Measurements from ENCODE around the gene PCNT. TPM values are rescaled to one million over a fixed set of nuclear protein-coding genes. Genes with fewer than 3 reads are reported as not detected.
"Not testable (repeated sequence)": the region's sequence is repeated elsewhere in the genome, so short reads cannot be mapped to it uniquely, and the experiment has no call there.

PCNT gene
- total and polyA plus RNA-seq, 2 donors (not counting 1 experiment from before 2014, with no cell fraction given), result 20.3 to 58.1 TPM

DNA sequence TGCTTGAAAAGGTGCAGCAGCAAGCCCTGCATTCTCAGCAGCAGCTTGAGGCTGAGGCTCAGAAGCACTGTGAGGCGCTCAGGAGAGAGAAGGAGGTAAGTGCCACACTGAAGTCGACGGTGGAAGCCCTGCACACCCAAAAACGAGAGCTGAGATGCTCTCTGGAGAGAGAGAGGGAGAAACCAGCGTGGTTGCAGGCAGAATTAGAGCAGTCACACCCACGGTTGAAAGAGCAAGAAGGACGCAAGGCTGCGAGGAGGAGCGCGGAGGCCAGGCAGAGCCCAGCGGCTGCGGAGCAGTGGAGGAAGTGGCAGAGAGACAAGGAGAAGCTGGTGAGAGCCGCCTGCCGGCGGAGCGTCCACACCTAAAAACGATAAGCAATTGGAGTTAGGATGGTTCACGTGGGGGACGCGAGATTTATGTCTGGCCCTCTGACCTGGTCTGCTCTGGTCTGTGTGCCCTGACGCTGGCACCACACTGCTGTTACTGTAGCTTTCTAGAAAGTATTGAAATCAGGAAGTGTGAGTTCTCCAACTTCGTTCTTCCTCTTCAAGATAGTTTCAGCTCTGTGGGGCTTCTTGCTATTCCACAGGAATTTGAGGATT is 108.0 kb downstream of the PCNT start:
- Histone ChIP-seq H3K27me3 (replicated peaks in 1 of 4; ENCODE audit: control extremely low read depth in 1 of 4, control insufficient read depth in 3 of 4, insufficient read depth in 4 of 4, low read length in 3 of 4) (no peaks in the 10 kb centered on the region), H3K36me3 (replicated peaks in 1 of 2; ENCODE audit: control extremely low read depth in 1 of 2, control insufficient read depth in 1 of 2, extremely low read depth in 1 of 2, insufficient read depth in 2 of 2, low read length in 1 of 2) (peaks cover 0 to 56% of the 10 kb centered on the region in 2 experiments), H3K4me3 (ENCODE audit: control extremely low read depth in 1 of 5, extremely low read depth in 1 of 5, insufficient read depth in 1 of 5, low read depth in 2 of 5, low read length in 4 of 5) (no peak overlapping the region), H3K4me1 (ENCODE audit: control insufficient read depth in 2 of 2, insufficient read depth in 2 of 2, low read length in 2 of 2) (no peaks in the 10 kb centered on the region), H2AFZ (ENCODE audit: insufficient read depth, low read depth, low read length, poor library complexity, severe bottlenecking) (no peak overlapping the region), H4K20me1 (ENCODE audit: control insufficient read depth, insufficient read depth, low read length, poor library complexity, severe bottlenecking) (no peaks in the 10 kb centered on the region), H3K27ac (ENCODE audit: low read length in 2 of 2) (no peak overlapping the region), H3K79me2 (ENCODE audit: control insufficient read depth, insufficient read depth, low read length) (no peaks in the 10 kb centered on the region), H3K9me3 (ENCODE audit: control extremely low read depth in 1 of 3, control insufficient read depth in 2 of 3, insufficient read depth in 1 of 3, low read length in 2 of 3) (no peaks in the 10 kb centered on the region), H3K9ac (ENCODE audit: low read length) (no peak overlapping the region), H3K4me2 (replicated peaks; ENCODE audit: low read depth, low read length, poor library complexity, severe bottlenecking) (no peak overlapping the region)
- Mint-ChIP-seq H3K27ac (no peak overlapping the region), H3K9me3 (ENCODE audit: insufficient read depth) (no peaks in the 10 kb centered on the region), H3K27me3 (no peaks in the 10 kb centered on the region), H3K4me1 (peaks cover under 1% of the 10 kb centered on the region), H3K4me3 (no peak overlapping the region)
- DNase-seq (no peak), ATAC-seq (ENCODE audit: low read depth) (no peak)
- ChIA-PET POLR2A (no interaction called here), CTCF (no interaction called here)
- TF ChIP-seq, protein P1, sequence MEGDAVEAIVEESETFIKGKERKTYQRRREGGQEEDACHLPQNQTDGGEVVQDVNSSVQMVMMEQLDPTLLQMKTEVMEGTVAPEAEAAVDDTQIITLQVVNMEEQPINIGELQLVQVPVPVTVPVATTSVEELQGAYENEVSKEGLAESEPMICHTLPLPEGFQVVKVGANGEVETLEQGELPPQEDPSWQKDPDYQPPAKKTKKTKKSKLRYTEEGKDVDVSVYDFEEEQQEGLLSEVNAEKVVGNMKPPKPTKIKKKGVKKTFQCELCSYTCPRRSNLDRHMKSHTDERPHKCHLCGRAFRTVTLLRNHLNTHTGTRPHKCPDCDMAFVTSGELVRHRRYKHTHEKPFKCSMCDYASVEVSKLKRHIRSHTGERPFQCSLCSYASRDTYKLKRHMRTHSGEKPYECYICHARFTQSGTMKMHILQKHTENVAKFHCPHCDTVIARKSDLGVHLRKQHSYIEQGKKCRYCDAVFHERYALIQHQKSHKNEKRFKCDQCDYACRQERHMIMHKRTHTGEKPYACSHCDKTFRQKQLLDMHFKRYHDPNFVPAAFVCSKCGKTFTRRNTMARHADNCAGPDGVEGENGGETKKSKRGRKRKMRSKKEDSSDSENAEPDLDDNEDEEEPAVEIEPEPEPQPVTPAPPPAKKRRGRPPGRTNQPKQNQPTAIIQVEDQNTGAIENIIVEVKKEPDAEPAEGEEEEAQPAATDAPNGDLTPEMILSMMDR (IDR thresholded peaks at IDR 0.05), result no peak
- no peak for TF ChIP-seq EZH2 (IDR thresholded peaks at IDR 0.05; ENCODE audit: borderline replicate concordance, insufficient read depth, low read depth, low read length, poor library complexity, severe bottlenecking)
- intact Hi-C loops (cut with micrococcal nuclease), result no loop called here
- 85% methylated on average over 21 of the region's 22 CpGs for WGBS (ENCODE audit: insufficient coverage)

DNA sequence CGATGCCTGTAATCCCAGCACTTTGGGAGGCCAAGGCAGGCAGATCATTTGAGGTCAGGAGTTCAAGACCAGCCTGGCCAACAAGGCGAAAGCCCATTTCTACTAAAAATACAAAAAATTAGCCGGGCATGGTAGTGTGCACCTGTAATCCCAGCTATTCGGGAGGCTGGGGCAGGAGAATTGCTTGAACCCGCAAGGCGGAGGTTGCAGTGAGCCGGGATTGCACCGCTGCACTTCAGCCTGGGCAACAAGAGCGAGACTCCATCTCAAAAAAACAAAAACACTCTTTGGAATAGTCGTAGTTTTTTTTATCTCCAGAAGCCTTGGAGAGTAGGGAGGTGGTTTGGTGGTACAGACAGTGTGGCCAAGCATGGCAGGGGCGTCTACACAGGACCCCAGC is 109.2 kb downstream of the PCNT start:
- H3K4me1 Mint-ChIP-seq; H3K27ac ChIP-seq (ENCODE audit: low read length in 2 of 2); intact Hi-C loops (cut with micrococcal nuclease); H3K27me3 Mint-ChIP-seq; H3K4me1 ChIP-seq (ENCODE audit: control insufficient read depth in 2 of 2, insufficient read depth in 2 of 2, low read length in 2 of 2); H3K9me3 ChIP-seq (ENCODE audit: control extremely low read depth in 1 of 3, control insufficient read depth in 2 of 3, insufficient read depth in 1 of 3, low read length in 2 of 3); H3K4me3 ChIP-seq (ENCODE audit: control extremely low read depth in 1 of 5, extremely low read depth in 1 of 5, insufficient read depth in 1 of 5, low read depth in 2 of 5, low read length in 4 of 5); POLR2A ChIA-PET; H3K4me2 ChIP-seq (replicated peaks; ENCODE audit: low read depth, low read length, poor library complexity, severe bottlenecking); H3K27me3 ChIP-seq (replicated peaks in 1 of 4; ENCODE audit: control extremely low read depth in 1 of 4, control insufficient read depth in 3 of 4, insufficient read depth in 4 of 4, low read length in 3 of 4); H2AFZ ChIP-seq (ENCODE audit: insufficient read depth, low read depth, low read length, poor library complexity, severe bottlenecking); H3K79me2 ChIP-seq (ENCODE audit: control insufficient read depth, insufficient read depth, low read length); CTCF ChIA-PET; H3K9me3 Mint-ChIP-seq (ENCODE audit: insufficient read depth); DNase-seq; H3K27ac Mint-ChIP-seq; H3K4me3 Mint-ChIP-seq; ATAC-seq (ENCODE audit: low read depth); H3K9ac ChIP-seq (ENCODE audit: low read length); H4K20me1 ChIP-seq (ENCODE audit: control insufficient read depth, insufficient read depth, low read length, poor library complexity, severe bottlenecking): not testable (repeated sequence)
- peaks cover 0 to 49% of the 10 kb centered on the region in 2 experiments for H3K36me3 ChIP-seq (replicated peaks in 1 of 2; ENCODE audit: control extremely low read depth in 1 of 2, control insufficient read depth in 1 of 2, extremely low read depth in 1 of 2, insufficient read depth in 2 of 2, low read length in 1 of 2)
- WGBS (ENCODE audit: insufficient coverage), result 95% methylated on average over 8 of the region's 11 CpGs

Measured in B cell (primary cell).